Tracheal epithelial cell (primary cell): ENCODE data around the gene DIO3. TPM values are rescaled to one million over a fixed set of nuclear protein-coding genes. Genes with fewer than 3 reads are reported as not detected.

Experiments used
- total RNA-seq: library from RNA; depleted of rRNA; stranded (reverse); fragments of >200 nt; gene quantifications from 2 replicates; pipeline ENCODE4 v1.2.1, GENCODE V29; 2014

Gene DIO3
- not detected in 2 replicates for total RNA-seq

DNA sequence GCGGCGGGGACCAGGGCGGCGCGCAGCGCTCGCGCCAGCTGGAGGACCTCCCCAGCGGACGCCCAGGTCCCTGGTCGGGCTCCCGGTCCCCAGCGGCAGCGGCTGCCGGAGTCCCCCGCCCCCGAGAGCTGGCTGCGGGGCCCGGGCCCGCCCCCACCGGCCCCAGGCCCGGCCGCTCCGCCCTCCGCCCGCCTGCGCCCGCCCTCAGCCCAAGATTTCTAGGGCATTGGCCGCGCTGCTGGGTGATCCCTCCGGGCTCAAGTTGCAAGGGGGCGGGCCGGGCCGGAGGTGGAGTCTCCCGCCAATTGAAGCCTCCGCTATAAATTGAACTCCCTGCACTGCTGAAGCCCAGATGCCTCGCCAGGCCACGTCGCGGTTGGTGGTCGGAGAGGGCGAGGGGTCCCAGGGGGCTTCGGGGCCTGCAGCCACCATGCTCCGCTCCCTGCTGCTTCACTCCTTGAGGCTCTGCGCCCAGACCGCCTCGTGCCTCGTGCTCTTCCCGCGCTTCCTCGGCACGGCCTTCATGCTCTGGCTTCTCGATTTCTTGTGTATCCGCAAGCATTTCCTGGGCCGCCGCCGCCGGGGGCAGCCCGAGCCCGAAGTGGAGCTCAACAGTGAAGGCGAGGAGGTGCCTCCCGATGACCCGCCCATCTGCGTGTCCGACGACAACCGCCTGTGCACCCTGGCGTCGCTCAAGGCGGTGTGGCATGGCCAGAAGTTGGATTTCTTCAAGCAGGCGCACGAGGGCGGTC, at the start of gene DIO3:
Gene DIO3, plus strand, starts transcription at position 351 of the 752 bp plus-strand sequence.

Other genes starting within 250 kb of the DIO3 start
- 54.2 and 102 TPM in 2 replicates for gene PPP2R5C, start 200.2 kb downstream of the DIO3 start, total RNA-seq